Karpas-422 (cell line): ENCODE measurements around the gene ZNFX1. TPM values are rescaled to one million over a fixed set of nuclear protein-coding genes. Genes with fewer than 3 reads are reported as not detected.

Source experiments
- DNase-seq: peaks from one replicate; pipeline ENCODE4 v3.0.0-alpha.2; 2015
- H2AFZ ChIP-seq: fragments of 200-600 bp; sonication (generic); 2 replicates; pipeline ENCODE4 v1.6.1; 2014; ENCODE audit warnings: antibody characterized with exemption, low read length, mixed read lengths
- H3K27ac ChIP-seq: fragments of 200-600 bp; sonication (generic); 2 replicates; pipeline ENCODE4 v1.5.1; 2014; ENCODE audit warnings: mild to moderate bottlenecking, low read length, moderate library complexity
- H3K27me3 ChIP-seq: fragments of 200-600 bp; sonication (generic); 2 replicates; pipeline ENCODE4 v1.6.1; 2014; ENCODE audit warnings: low read length, mixed read lengths
- H3K36me3 ChIP-seq: fragments of 200-600 bp; sonication (generic); 2 replicates; pipeline ENCODE4 v1.6.1; 2014; ENCODE audit warnings: low read length, mixed read lengths; ENCODE audit not compliant: insufficient read depth
- H3K4me1 ChIP-seq: fragments of 200-600 bp; sonication (generic); 2 replicates; pipeline ENCODE4 v1.6.1; 2014; ENCODE audit warnings: mild to moderate bottlenecking, low read length, mixed read lengths
- H3K4me2 ChIP-seq: fragments of 200-600 bp; sonication (generic); 2 replicates; pipeline ENCODE4 v1.6.1; 2014; ENCODE audit warnings: low read length, low read depth, mild to moderate bottlenecking; ENCODE audit not compliant: poor library complexity, severe bottlenecking
- H3K4me3 ChIP-seq: fragments of 200-600 bp; sonication (generic); 2 replicates; pipeline ENCODE4 v1.5.1; 2014; ENCODE audit warnings: mild to moderate bottlenecking, antibody characterized with exemption, low read length, mixed read lengths
- H3K79me2 ChIP-seq: fragments of 200-600 bp; sonication (generic); 2 replicates; pipeline ENCODE4 v1.6.1; 2014; ENCODE audit warnings: mild to moderate bottlenecking, low read length, mixed read lengths
- H3K9ac ChIP-seq: fragments of 200-600 bp; sonication (generic); 2 replicates; pipeline ENCODE4 v1.6.0; 2014; ENCODE audit warnings: low read length
- H3K9me2 ChIP-seq: fragments of 200-600 bp; sonication (generic), shearing (Covaris generic); replicated peaks from 2 replicates; pipeline ENCODE4 v1.6.0; 2014; ENCODE audit warnings: mild to moderate bottlenecking, low read length, moderate library complexity; ENCODE audit not compliant: insufficient read depth
- H3K9me3 ChIP-seq: fragments of 300-700, 200-600 bp; sonication (generic); 2 replicates; pipeline ENCODE4 v1.6.1; 2014; ENCODE audit warnings: low read length, mixed read lengths
- H4K20me1 ChIP-seq: fragments of 200-600 bp; sonication (generic); 2 replicates; pipeline ENCODE4 v1.6.1; 2014; ENCODE audit warnings: mild to moderate bottlenecking, antibody characterized with exemption, low read length, low read depth; ENCODE audit not compliant: insufficient read depth
- total RNA-seq: library from RNA; depleted of rRNA; stranded (reverse); fragments of >200 nt; shearing (Covaris generic); gene quantifications from 2 replicates; pipeline ENCODE4 v1.2.3, GENCODE V29; 2014; ENCODE audit warnings: low replicate concordance

The ZNFX1 gene
- total RNA-seq, 1 experiment from 2014 or later: 21.7 TPM

- H3K9ac ChIP-seq: no peak overlapping the region
- H3K27me3 ChIP-seq: no peaks in the 10 kb centered on the region
- no peak overlapping the region for H2AFZ ChIP-seq
- H3K4me3 ChIP-seq: no peak overlapping the region
- DNase-seq: no peak
- no peaks in the 10 kb centered on the region for H3K9me3 ChIP-seq
- H3K27ac ChIP-seq: no peak overlapping the region
- H3K36me3 ChIP-seq: peaks cover 64% of the 10 kb centered on the region
- H3K4me1 ChIP-seq: peaks cover 23% of the 10 kb centered on the region
- H3K4me2 ChIP-seq: no peak overlapping the region
- peaks cover 5% of the 10 kb centered on the region for H4K20me1 ChIP-seq
- no peaks in the 10 kb centered on the region for H3K9me2 ChIP-seq
- peaks cover 83% of the 10 kb centered on the region for H3K79me2 ChIP-seq
Measured at GRCh38 chr20:49272654-49273053, 5.2 kb downstream of the ZNFX1 start.

GRCh38 chr20:49270736-49271135 lies 7.1 kb downstream of the ZNFX1 start:
- H3K27me3 ChIP-seq: no peaks in the 10 kb centered on the region
- no peak overlapping the region for H3K9ac ChIP-seq
- peaks cover 68% of the 10 kb centered on the region for H3K36me3 ChIP-seq
- H3K27ac ChIP-seq: no peak overlapping the region
- H3K79me2 ChIP-seq: peaks cover 82% of the 10 kb centered on the region
- no peaks in the 10 kb centered on the region for H3K9me3 ChIP-seq
- peaks cover 28% of the 10 kb centered on the region for H3K4me1 ChIP-seq
- H2AFZ ChIP-seq: no peak overlapping the region
- no peak overlapping the region for H3K4me3 ChIP-seq
- H3K4me2 ChIP-seq: no peak overlapping the region
- H4K20me1 ChIP-seq: peaks cover 16% of the 10 kb centered on the region
- no peak for DNase-seq
- H3K9me2 ChIP-seq: no peaks in the 10 kb centered on the region

GRCh38 chr20:49270177-49270576 lies 7.7 kb downstream of the ZNFX1 start:
- no peaks in the 10 kb centered on the region for H3K27me3 ChIP-seq
- no peak overlapping the region for H2AFZ ChIP-seq
- peaks cover 82% of the 10 kb centered on the region for H3K79me2 ChIP-seq
- H3K9me3 ChIP-seq: no peaks in the 10 kb centered on the region
- H3K4me3 ChIP-seq: no peak overlapping the region
- peaks cover 67% of the 10 kb centered on the region for H3K36me3 ChIP-seq
- H3K9me2 ChIP-seq: no peaks in the 10 kb centered on the region
- H3K27ac ChIP-seq: no peak overlapping the region
- no peak for DNase-seq
- no peak overlapping the region for H3K9ac ChIP-seq
- H3K4me2 ChIP-seq: no peak overlapping the region
- H3K4me1 ChIP-seq: peaks cover 25% of the 10 kb centered on the region
- peaks cover 19% of the 10 kb centered on the region for H4K20me1 ChIP-seq

DNA sequence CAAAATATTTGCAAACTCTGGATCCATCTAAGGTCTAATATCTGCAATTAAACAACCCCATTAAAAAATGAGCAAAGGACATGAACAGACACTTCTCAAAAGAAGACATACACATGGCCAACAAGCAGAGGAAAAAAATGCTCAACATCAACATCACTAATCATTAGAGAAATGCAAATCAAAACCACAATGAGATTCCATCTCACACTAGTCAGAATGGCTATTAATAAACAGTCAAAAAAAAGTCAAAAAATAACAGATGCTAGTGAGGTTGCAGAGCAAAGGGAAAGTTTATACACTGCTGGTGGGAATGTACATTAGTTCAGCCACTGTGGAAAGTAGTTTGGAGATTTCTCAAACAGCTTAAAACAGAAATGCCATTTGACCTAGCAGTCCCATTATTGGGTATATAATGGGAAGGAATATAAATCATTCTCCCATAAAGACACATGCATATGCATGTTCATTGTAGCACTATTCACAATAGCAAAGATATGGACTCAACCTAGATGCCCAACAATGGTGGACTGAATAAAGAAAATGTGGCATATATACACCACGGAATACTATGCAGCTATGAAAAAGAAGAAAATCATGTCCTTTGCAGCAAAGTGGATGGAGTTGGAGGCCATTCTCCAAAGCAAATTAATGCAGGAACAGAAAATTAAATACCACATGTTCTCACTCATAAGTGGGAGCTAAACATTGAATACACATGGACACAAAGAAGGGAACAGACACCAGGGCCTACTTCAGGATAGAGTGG lies 9.1 kb downstream of the ZNFX1 start:
- Histone ChIP-seq H3K4me1 (peaks cover 25% of the 10 kb centered on the region), H3K9ac (no peak overlapping the region), H3K4me2 (no peak overlapping the region), H3K27me3 (no peaks in the 10 kb centered on the region), H3K79me2 (peaks cover 87% of the 10 kb centered on the region), H2AFZ (no peak overlapping the region), H3K9me3 (no peaks in the 10 kb centered on the region), H3K9me2 (no peaks in the 10 kb centered on the region), H3K27ac (no peak overlapping the region), H3K4me3 (no peak overlapping the region), H3K36me3 (peaks cover 71% of the 10 kb centered on the region), H4K20me1 (peaks cover 19% of the 10 kb centered on the region)
- no peak for DNase-seq

DNA sequence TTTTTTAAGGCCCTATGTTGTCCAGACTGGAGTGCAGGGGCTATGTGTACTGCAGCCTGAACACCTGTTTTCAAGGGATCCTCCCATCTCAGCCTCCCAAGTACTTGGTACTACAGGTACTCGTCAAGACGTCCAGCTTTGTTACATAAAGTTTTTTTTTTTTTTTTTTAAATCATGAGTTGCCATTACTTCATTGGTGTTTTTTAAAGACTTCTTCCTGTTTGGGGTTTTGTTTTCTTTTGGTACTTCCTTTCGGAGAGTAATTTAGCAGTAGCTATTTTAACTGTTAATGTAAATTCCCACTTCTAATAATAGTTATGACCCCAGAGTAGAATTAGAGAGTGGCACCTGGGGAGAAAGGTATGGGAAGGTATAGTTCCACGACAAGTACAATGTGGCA lies 10.5 kb downstream of the ZNFX1 start:
- Histone ChIP-seq H3K9me2 (no peaks in the 10 kb centered on the region), H3K79me2 (peaks cover 83% of the 10 kb centered on the region), H3K9ac (no peak overlapping the region), H3K36me3 (peaks cover 71% of the 10 kb centered on the region), H3K27ac (no peak overlapping the region), H3K4me1 (peaks cover 25% of the 10 kb centered on the region), H3K4me3 (no peak overlapping the region), H3K27me3 (no peaks in the 10 kb centered on the region), H4K20me1 (peaks cover 19% of the 10 kb centered on the region), H3K4me2 (peak overlapping the region; percentile 27), H2AFZ (no peak overlapping the region), H3K9me3 (no peaks in the 10 kb centered on the region)
- DNase-seq: peak; percentile 50

GRCh38 chr20:49262444-49262843 lies 15.4 kb downstream of the ZNFX1 start:
- H3K36me3 ChIP-seq: peaks cover 49% of the 10 kb centered on the region
- no peaks in the 10 kb centered on the region for H3K9me3 ChIP-seq
- DNase-seq: no peak
- peaks cover 42% of the 10 kb centered on the region for H3K79me2 ChIP-seq
- no peaks in the 10 kb centered on the region for H3K9me2 ChIP-seq
- H3K27ac ChIP-seq: no peak overlapping the region
- peaks cover 16% of the 10 kb centered on the region for H3K4me1 ChIP-seq
- no peaks in the 10 kb centered on the region for H3K27me3 ChIP-seq
- H4K20me1 ChIP-seq: peaks cover 12% of the 10 kb centered on the region
- no peak overlapping the region for H2AFZ ChIP-seq
- no peak overlapping the region for H3K9ac ChIP-seq
- no peak overlapping the region for H3K4me2 ChIP-seq
- no peak overlapping the region for H3K4me3 ChIP-seq

GRCh38 chr20:49261173-49261572 lies 16.7 kb downstream of the ZNFX1 start:
- H2AFZ ChIP-seq: no peak overlapping the region
- peaks cover 30% of the 10 kb centered on the region for H3K79me2 ChIP-seq
- peaks cover 60% of the 10 kb centered on the region for H3K36me3 ChIP-seq
- H3K9me3 ChIP-seq: no peaks in the 10 kb centered on the region
- DNase-seq: no peak
- no peak overlapping the region for H3K4me3 ChIP-seq
- peaks cover 4% of the 10 kb centered on the region for H3K4me1 ChIP-seq
- H3K4me2 ChIP-seq: no peak overlapping the region
- peaks cover 6% of the 10 kb centered on the region for H4K20me1 ChIP-seq
- H3K9ac ChIP-seq: no peak overlapping the region
- H3K9me2 ChIP-seq: no peaks in the 10 kb centered on the region
- no peaks in the 10 kb centered on the region for H3K27me3 ChIP-seq
- no peak overlapping the region for H3K27ac ChIP-seq

GRCh38 chr20:49260218-49260617 lies 17.6 kb downstream of the ZNFX1 start:
- Histone ChIP-seq H3K27me3 (no peaks in the 10 kb centered on the region), H3K4me2 (no peak overlapping the region), H3K79me2 (peaks cover 20% of the 10 kb centered on the region), H3K27ac (no peak overlapping the region), H2AFZ (no peak overlapping the region), H4K20me1 (no peaks in the 10 kb centered on the region; the same call in 1 of the 2 replicates), H3K4me3 (no peak overlapping the region), H3K4me1 (no peaks in the 10 kb centered on the region), H3K9me3 (no peaks in the 10 kb centered on the region), H3K36me3 (peaks cover 61% of the 10 kb centered on the region), H3K9me2 (no peaks in the 10 kb centered on the region), H3K9ac (no peak overlapping the region)
- DNase-seq: no peak
